SK-MEL-5 (cell line): Measurements from ENCODE around the gene AJM1. TPM values are rescaled to one million over a fixed set of nuclear protein-coding genes. Genes with fewer than 3 reads are reported as not detected.
"Not testable (repeated sequence)": the region's sequence is repeated elsewhere in the genome, so short reads cannot be mapped to it uniquely, and the experiment has no call there.

Experiments
- DNase-seq: peaks from one replicate; pipeline ENCODE4 v3.0.0-alpha.2; 2016; ENCODE audit warnings: low read depth, low spot score
- in situ Hi-C: cut with HindIII; loops from 2 replicates; pipeline ENCODE4 v1.10.0; 2016; ENCODE audit warnings: low sequenced_read_pairs, high pct_unique_total_duplicates, low pct_unique_long_range_greater_than_20kb
- polyA plus RNA-seq, 2 experiments: library from polyadenylated mRNA; depleted of rRNA; stranded (reverse); fragments of >200 nt; gene quantifications; 2 replicates each; pipeline ENCODE4 v1.2.3, GENCODE V29; 2015
- total RNA-seq: library from RNA; depleted of rRNA; stranded (reverse); fragments of >200 nt; shearing (Covaris generic); gene quantifications from 2 replicates; pipeline ENCODE4 v1.2.3, GENCODE V29; 2014; rRNA removed

The AJM1 gene
- total RNA-seq, result 1.2 and 1.4 TPM in 2 replicates
- polyA plus RNA-seq (2015; cell fraction: cytosol; rRNA removed), result 4.7 and 4.8 TPM in 2 replicates
- 30.7 and 40.6 TPM in 2 replicates for polyA plus RNA-seq (2015; cell fraction: nucleus; rRNA removed)

DNA sequence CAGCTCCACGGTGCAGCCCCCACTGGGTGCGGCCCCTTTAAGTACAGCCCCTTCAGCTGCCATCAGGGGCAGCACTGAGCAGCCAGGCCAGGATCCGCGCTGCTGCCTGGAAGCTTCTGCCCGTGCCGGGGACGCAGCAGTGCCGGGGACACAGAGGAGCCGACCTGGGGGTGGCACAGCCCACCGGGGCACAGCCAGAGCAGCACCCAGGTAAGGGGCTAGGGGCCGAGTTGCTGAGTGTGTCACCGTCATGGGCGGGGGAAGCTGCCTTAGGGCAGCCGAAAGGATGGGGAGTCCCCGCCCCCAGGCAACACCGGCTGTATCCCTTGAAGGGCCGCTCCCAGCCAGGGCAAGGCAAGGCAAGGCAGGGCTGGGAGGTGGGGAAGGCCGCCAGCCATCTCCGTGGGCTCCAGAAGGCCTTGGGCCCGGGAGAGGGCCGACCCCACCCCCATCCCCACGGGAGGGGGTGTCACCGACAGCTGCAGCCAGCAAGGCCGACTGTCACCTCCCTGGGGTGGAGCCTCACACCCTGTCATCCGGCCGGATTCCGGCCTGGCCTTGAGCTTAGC, at the start of gene AJM1:
Gene AJM1 (plus strand): TSS at position 99 of the 569 bp plus-strand sequence. CDS start 1,937 bp downstream, outside the sequence.
- peak; percentile 78 for DNase-seq
- in situ Hi-C loops, result not testable (repeated sequence)

DNA sequence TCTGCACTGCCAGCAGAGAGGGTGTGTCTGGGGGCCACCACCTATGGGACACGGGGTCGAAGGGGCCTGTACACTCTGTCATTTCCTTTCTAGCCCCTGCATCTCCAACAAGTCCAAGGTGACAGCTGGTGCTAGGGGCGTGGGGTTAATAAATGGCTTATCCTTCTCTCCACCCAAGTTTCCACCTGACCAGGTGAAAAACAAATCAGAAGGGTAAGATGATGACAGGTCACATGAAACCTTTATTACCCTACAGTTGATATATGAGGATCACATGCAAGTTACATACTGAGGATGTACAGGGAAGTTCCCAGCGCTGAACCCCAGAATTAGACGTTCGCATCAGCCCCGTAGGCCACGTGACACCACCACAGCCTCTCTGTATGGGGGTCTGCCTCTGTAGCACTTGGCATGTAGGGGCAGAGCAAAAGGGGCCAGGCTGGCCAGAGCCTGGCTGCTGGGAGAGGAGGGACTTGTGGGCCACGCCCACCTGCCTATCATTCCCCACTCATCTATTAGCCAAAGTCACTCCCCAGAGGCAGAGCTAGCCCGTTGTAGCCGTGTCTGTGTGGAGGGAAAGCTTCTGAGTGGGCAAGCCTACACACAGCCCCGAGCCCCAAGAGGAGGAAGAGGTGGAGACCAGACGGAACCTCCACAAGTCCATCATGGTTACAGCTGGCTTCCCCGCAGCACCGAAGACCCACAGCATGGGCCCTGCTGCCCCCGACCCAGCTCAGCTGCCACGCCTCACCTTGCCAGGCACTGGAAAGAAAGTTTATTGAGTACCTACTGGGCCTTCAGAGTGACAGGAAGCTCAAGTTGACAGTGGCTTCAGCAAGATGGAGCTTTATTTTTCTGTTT, 49.0 kb upstream of the AJM1 start:
- peak; percentile 54 for DNase-seq
- in situ Hi-C loops, result no loop called here

DNA sequence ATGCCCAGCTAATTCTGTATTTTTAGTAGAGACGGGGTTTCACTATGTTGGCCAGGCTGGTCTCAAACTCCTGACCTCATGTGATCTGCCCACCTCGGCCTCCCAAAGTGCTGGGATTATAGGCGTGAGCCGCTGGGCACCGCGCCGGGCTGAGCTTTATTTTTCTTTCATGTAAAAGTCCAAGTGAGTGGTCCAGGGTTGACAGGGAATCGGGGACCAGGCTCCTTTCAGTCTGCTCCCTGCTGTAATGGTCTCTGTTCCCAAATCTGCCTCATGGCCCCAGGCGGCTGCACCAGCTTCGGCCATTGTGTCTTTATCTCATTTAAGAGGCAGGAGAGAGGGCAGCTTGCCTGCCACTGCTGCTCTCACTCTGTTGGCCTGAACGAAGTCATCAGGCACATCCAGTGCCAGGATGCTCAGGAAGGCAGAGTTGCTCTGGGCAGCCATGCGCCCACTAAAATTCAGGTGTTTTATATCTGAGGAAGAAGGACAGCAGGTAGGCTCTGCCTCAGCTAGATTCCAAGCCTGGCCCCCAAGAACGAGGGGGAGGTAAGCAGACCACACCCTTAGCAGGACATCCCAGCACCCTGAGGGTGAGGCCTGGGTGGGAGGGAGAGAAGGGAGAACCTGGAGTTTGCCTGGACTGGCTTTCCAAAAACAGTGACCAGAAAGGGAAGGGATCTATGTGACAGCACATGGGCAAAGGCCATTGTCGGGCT, 47.8 kb upstream of the AJM1 start:
- DNase-seq, result no peak
- in situ Hi-C loops, result no loop called here

DNA sequence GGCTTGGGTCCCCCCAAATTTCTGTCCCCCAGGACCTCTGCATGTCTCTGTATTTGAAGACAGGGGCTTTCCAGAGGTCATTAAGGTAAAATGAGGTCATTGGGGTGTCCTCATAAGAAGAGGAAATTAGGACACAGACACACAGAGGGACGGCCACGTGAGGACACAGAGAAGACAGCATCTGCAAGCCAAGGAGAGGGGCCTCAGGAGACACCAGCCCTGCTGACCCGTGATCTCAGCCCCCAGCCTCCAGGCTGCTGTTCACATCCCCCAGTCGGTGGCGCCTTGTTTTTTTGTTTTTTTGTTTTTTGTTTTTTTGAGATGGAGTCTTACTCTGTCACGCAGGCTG, 47.3 kb upstream of the AJM1 start:
- in situ Hi-C loops, result no loop called here

DNA sequence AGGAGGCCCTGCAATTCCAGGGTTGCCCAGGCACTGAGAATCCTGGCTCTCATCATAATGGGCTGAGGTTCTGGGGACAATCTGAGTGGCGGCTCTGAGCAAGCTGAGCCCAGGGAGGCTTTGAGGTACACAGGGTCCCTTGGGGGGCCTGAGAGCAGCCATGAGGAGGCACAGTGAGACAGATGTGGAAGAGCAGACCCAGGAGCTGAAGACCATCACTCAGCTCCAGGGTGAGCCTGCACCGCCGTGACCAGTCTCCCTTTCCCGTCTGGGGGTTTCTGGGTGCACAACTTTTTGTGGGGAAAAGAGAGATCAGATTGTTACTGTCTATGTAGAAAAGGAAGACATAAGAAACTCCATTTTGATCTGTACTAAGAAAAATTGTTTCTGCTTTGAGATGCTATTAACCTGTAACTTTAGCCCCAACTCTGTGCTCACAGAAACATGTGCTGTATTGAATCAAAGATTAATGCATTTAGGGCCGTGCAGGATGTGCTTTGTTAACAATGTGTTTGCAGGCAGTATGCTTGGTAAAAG, 46.0 kb upstream of the AJM1 start, which contains the start of gene CCDC183:
Gene CCDC183 (plus strand): TSS at position 101 of the 537 bp plus-strand sequence. CDS start 60 bp downstream, at position 161.
- in situ Hi-C loops, result no loop called here
- no peak for DNase-seq

More for the DNA sequence above, 47.3 kb upstream of the AJM1 start:
- no peak for DNase-seq

DNA sequence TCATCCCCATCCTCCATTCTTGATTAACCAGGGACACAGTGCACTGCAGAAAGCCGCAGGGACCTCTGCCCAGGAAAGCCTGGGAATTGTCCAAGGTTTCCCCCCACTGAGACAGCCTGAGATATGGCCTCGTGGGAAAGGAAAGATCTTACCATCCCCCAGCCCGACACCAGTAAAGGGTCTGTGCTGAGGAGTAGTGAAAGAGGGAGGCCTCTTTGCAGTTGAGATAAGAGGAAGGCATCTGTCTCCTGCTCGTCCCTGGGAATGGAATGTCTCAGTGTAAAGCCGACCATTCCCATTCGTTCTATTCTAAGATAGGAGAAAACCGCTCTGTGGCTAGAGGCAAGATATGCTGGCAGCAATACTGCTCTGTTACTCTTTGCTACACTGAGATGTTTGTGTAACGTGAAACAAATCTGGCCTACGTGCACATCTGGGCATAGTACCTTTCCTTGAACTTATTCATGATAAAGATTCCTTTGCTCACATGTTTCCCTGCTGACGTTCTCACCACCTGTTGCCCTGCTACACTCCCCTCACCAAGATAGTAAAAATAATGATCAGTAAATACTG, 45.4 kb upstream of the AJM1 start:
- in situ Hi-C loops, DNase-seq: not testable (repeated sequence)

DNA sequence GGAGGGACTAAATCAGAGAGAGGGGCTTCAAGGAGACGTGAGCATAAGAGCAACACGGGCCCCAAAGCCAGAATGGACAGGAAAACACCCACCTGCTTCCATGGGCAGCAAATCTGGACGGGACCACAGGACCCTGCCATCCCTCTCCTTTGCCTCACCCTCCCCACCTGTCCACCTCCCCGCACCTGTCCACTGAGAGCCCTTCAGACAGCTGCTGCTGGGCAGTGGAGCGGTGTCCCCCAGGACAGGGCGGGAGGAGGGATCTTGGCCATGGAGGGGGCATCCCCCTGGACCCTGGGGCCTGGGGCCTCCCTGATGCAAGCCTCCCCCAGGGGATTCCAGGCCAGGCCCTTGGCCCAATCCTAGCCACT, 43.6 kb upstream of the AJM1 start:
- in situ Hi-C loops, result no loop called here
- DNase-seq, result no peak

DNA sequence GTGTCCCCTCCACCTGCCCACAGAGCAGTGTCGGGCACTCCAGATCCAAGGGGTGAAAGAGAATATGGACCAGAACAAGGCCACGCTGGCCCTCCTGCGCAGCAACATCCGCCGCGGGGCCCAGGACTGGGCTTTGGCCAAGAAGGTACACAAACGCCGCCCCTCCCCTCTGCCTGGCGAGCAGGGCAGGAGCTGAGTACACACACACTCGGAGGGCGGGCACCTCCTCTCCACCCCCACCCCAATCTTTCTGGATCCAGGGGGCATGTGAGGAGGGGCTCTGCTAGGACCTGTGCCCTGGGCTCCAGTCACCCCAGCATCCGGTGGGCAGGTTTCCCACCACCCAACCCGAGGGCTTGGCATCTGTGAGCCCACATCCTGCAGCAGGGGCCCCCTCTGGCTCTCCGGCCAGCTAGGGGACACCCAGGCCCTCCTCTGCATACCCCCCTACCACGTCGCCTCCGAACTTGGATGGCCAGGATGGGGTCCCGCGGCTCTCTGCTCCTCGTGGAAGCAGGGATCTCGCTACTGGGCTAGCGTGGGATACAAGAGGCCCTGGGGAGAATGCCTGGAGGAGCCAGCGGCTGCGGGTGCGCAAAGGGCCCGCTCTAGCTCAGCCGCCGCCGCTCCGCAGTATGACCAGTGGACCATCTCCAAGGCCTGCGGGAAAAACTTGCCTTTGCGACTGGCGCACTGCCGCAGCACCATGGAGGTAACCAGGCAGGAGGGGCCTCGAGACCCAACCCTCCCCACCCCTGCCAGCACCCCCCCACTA, 43.0 kb upstream of the AJM1 start:
- no peak for DNase-seq
- in situ Hi-C loops, result no loop called here

DNA sequence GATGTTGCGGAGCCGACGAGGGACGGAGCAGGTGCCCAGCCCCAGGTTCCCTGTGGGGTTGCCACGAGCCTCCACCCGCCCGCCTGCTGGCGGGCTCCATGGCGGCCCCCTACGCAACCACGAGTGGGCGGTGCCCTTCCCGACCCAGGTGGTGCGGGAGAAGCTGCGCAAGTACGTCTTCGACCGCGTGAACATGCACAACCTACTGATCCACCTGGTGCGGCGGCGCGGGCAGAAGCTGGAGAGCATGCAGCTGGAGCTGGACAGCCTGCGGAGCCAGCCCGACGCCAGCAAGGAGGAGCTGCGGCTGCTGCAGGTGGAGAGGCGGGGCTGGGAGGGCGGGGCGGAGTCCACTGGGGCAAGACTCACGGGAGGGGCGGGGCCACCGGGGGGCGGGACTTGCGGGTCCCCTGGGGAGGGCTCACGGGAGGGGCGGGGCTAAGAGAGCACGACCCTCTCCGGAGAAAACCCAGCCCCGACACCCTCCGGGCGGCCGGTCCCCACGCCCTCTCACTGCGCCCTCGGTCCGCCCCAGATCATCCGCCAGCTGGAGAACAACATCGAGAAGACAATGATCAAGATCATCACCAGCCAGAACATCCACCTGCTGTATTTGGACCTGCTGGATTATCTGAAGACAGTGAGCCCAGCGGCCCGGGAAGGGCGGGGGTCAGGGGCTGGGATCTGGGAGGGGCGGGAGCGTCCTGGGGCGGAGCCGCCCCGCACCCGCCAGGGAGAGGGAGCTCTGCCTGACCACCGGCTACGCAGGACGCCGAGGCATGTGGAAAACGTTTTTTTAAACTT, 42.2 kb upstream of the AJM1 start:
- in situ Hi-C loops, result loop anchor here (25.0 kb wide), 1 partner anchor 137 kb away; the partner anchor contains the start of genes C8G and FBXW5

DNA sequence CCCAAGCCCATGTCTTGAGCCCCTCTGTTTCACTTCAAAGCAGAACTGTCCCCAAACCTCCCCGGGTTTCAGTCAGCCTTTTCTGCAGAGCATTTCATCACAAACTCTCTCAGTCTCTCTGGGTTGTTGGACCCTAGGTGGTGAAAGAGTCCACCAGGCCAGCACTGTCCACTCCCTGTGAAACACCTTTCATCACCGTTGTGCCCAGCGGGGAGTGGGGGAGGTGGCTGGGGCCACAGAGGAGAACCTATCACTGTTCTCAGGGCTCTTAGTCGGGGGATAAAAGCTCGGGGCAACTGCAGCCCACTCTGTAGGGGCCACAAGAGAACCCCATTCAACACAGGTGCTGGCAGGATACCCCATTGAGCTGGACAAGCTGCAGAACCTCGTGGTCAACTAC, 40.0 kb upstream of the AJM1 start:
- DNase-seq, result no peak
- in situ Hi-C loops, result loop anchor here (25.0 kb wide), 1 partner anchor 135 kb away; the partner anchor contains the start of genes C8G and FBXW5

More for the DNA sequence above, 42.2 kb upstream of the AJM1 start:
- peak; percentile 75 for DNase-seq

DNA sequence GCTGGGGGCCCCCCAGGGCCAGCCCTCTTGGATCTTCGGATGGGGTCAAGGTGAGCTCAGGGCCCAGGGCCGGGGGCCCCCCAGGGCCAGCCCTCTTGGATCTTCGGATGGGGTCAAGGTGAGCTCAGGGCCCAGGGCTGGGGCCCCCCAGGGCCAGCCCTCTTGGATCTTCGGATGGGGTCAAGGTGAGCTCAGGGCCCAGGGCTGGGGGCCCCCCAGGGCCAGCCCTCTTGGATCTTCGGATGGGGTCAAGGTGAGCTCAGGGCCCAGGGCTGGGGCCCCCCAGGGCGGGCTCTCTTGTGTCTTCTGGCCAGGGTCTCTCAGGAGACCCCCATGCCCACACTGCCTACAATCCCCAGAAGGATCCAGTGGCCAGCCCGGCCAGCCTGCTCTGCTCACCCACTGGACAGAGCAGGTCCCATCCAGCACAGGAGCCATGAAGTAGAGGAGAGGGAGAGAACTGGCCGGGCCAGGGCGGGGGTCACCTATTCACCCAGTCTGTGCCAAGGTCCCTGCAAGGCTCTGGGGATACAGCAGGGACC, 39.2 kb upstream of the AJM1 start:
- in situ Hi-C loops, result loop anchor here (25.0 kb wide), 1 partner anchor 134 kb away; the partner anchor contains the start of genes C8G and FBXW5
- DNase-seq, result not testable (repeated sequence)

DNA sequence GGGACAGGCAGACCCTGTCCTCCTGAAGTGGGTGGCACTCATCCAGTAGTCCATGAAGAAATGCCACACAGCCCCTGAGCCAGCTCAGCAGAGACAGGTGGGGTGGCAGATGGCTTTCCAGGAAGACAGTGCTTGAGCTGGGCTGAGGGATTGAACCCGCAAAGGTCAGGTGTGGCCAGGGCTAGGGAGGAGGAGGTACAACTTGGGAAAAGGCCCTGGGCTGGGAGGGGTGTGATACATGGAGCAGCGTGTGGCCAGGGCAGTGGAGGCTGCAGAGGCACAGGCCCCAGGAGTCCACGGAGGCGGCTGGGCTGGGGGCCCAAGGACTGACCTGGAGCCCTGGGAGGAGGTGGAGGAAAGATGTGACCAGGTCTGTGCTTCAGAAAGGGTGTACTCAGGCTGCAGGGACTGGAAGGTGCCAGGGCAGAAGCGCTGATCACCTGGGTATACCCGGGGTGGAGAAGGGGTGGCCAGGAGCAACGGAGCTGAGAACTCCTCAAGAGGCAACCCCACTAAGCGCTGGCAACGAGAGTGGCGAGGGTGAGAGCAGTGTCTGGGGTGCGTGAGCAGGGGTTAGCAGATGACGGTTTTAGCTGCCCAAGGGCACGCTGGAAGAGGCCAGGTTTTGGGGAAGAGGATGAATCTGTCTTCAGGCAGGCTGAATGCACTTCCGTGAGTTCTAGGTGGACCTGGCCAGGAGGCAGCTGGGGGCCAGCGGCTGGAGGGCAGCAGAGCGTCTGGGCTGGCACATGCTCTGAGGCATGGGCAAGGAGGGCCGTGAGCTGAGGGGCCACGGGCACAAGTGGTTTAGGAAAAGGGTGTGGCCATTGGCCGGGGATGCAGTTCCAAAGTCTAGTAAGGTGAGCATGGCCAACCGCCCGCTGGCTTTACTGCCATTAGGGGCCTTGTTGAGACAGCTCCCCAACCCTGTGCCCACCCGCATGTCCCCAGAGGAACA, 38.4 kb upstream of the AJM1 start:
- in situ Hi-C loops, result loop anchor here (25.0 kb wide), 1 partner anchor 133 kb away; the partner anchor contains the start of genes C8G and FBXW5
- no peak for DNase-seq

DNA sequence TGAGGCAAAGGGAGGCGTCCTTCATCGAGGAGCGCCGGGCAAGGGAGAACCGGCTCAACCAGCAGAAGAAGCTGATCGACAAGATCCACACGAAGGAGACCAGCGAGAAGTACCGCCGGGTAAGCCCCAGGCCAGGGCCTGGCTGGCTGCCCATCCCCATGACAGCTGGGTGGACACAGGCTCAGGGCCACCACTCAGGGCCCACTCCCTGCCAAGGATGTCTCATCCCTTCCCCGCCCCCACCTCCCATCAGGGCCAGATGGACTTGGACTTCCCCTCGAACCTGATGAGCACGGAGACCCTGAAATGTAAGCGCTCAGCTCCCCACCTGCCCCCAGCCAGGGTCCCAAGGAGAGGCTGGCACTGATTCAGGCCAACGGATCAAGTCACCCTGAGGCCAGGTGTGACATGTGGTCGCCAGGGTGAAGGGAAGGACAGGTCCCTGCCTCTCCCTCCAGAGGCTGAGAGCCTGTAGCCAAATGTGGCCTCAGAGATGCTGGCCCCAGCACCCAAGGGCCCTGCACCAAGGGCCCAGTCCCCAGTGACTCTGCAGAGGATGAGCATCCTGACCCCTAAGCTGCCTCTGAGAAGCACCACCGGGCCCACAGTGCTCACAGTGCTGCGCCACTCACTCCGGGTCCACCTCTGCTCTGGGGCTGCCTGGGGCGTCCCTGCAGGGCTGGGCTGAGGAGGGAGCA, 37.6 kb upstream of the AJM1 start:
- in situ Hi-C loops, result loop anchor here (25.0 kb wide), 1 partner anchor 133 kb away; the partner anchor contains the start of genes C8G and FBXW5
- DNase-seq, result no peak

DNA sequence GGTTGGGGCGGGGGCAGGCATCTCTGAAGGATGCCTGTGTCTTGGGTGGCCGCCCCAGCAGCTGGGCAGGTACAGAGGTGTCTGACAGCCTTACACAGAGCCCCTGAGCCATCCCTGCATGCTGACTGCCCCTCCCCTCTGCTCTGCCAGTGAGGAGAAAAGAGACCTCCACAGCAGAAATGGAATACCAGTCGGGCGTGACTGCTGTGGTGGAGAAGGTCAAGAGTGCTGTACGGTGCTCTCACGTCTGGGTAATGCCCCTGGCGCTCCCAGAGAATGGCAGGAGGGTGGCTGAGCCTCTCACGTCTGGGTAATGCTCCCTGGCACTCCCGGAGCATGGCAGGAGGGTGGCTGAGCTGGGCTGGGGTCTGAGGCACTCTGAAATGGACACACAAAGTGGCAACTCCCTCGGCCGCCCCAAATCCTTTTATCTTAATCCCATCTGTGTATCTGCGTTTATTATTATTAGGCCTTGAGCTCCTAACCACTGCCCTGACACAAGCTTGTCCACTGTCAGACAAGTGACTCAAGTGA, 37.0 kb upstream of the AJM1 start:
- in situ Hi-C loops, result loop anchor here (25.0 kb wide), 1 partner anchor 132 kb away; the partner anchor contains the start of genes C8G and FBXW5
- DNase-seq, result no peak
